IMR-90 (cell line): Measurements from ENCODE around the gene CBFA2T3.

Experiments used
- BHLHE40 ChIP-seq: fragments of 150-350 bp; IDR thresholded peaks from 2 replicates; pipeline ENCODE4 v1.6.1; 2016; ENCODE audit warnings: mild to moderate bottlenecking, low read depth, low read length
- CHD1 ChIP-seq: IDR thresholded peaks from 2 replicates; pipeline ENCODE4 v1.6.1; 2012; ENCODE audit warnings: low read depth, low read length, improper control_type of control experiment
- MXI1 ChIP-seq: IDR thresholded peaks from 2 replicates; pipeline ENCODE4 v1.6.1; 2012; ENCODE audit warnings: low read depth, mild to moderate bottlenecking, low read length, moderate library complexity, borderline replicate concordance
- POLR2A ChIP-seq: IDR thresholded peaks from 2 replicates; pipeline ENCODE4 v1.6.1; 2012; ENCODE audit warnings: mild to moderate bottlenecking, low read depth, low read length
- RAD21 ChIP-seq: IDR thresholded peaks from 2 replicates; pipeline ENCODE4 v1.6.1; 2012; ENCODE audit warnings: low read length, improper control_type of control experiment
- TF ChIP-seq, protein P1 (sequence below): conservative IDR thresholded peaks from 2 replicates; pipeline ENCODE4 v1.5.1; 2012; ENCODE audit warnings: mild to moderate bottlenecking, low read depth, low read length, improper control_type of control experiment

DNA sequence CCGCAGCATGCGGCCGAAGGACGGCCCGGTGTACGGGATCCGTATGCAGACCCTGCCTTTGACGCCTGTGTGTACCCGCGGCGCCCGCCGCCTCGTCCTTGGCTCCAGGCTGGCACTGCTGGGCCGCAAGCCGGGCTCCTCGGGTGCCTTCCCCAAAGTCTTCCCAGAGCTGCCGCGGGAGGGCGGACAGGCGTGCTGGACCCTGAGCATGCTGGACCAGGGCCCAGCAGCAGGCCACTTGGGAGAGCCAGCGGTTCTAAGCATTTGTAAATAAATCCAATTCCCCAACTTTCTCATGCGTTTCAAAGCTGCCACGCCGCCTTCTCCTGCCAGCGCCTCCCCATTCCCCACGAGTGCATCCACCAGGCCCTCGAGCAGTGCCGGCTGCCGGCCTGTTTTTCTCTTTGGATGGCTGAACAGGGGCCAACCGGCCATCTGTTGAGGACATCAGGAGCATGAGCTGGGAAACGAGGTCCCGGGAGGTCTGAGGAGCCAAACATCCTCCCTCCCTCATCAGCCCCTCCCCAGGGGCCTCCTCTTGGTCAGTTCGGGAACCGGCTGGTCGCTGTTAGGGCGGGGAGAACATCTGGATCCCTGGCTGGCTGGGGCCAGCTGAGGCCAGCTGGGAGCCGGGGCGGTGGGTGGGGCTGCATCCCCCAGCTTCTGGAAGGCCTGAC lies 90.0 kb downstream of the CBFA2T3 start:
- TF ChIP-seq, protein P1, sequence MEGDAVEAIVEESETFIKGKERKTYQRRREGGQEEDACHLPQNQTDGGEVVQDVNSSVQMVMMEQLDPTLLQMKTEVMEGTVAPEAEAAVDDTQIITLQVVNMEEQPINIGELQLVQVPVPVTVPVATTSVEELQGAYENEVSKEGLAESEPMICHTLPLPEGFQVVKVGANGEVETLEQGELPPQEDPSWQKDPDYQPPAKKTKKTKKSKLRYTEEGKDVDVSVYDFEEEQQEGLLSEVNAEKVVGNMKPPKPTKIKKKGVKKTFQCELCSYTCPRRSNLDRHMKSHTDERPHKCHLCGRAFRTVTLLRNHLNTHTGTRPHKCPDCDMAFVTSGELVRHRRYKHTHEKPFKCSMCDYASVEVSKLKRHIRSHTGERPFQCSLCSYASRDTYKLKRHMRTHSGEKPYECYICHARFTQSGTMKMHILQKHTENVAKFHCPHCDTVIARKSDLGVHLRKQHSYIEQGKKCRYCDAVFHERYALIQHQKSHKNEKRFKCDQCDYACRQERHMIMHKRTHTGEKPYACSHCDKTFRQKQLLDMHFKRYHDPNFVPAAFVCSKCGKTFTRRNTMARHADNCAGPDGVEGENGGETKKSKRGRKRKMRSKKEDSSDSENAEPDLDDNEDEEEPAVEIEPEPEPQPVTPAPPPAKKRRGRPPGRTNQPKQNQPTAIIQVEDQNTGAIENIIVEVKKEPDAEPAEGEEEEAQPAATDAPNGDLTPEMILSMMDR, result no peak
- no peak for TF ChIP-seq MXI1
- no peak for TF ChIP-seq POLR2A
- TF ChIP-seq CHD1, result no peak
- no peak for TF ChIP-seq BHLHE40
- no peak for TF ChIP-seq RAD21
